Activated naive CD4-positive, alpha-beta T cell treated with anti-CD3 and anti-CD28 coated beads, Interleukin-2, amount 10 ng/mL, durations not matched to agents 7 days and 5 days (primary cell): ENCODE measurements around the gene MAP3K5.

Experiments used
- CTCF ChIA-PET: fragments of 350-600 bp; sonication (Branson Sonifier 250); formaldehyde crosslinking; loops from one replicate; lab custom pipeline; 2021; ENCODE audit warnings: antibody characterized with exemption; lab: Charles Lee
- DNase-seq: peaks from one replicate; pipeline ENCODE4 v3.0.0-alpha.2; 2020
- H3K27ac Mint-ChIP-seq: one replicate; pipeline ENCODE4 v1.8.0; 2021; ENCODE audit warnings: mild to moderate bottlenecking, moderate library complexity, mixed read lengths
- H3K27me3 Mint-ChIP-seq: one replicate; pipeline ENCODE4 v1.8.0; 2021; ENCODE audit warnings: mild to moderate bottlenecking, mixed read lengths
- H3K36me3 Mint-ChIP-seq: one replicate; pipeline ENCODE4 v1.8.0; 2021; ENCODE audit warnings: mixed read lengths
- H3K4me1 Mint-ChIP-seq: one replicate; pipeline ENCODE4 v1.8.0; 2021; ENCODE audit warnings: mixed read lengths
- H3K4me3 Mint-ChIP-seq: one replicate; pipeline ENCODE4 v1.8.0; 2021; ENCODE audit warnings: mild to moderate bottlenecking, moderate library complexity, mixed read lengths
- H3K9me3 Mint-ChIP-seq: one replicate; pipeline ENCODE4 v1.8.0; 2021; ENCODE audit warnings: mixed read lengths

The MAP3K5 gene

DNA sequence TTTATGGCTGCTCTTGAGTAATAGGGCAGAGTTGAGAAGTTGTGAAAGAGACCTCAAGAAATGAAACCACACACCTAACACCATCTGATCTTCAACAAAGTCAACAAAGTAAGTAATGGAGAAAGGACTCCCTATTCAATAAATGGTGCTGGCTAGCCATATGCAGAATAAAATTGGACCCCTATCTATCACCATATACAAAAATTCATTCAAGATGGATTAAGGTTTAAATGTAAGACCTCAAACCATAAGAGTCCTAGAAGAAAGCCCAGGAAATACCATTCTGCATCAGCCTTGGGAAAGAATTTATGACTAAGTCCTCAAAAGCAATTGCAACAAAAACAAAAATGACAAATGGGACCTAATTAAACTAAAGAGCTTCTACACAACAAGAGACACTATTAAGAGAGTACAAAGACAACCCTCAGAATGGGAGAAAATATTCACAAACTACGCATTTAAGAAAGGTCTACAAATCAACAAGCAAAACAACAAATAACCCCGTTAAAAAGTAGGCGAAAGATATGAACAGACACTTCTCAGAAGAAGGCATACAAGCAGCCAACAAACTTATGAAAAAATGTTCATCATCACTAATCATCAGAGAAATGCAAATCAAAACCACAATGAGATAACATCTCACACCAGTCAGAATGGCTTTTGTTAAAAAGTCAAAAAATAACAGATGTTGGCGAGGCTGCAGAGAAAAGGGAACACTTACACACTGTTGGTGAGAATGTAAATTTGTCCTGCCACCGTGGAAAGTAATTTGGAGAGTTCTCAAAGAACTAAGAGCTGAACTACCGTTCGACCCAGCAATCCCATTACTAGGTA lies 4.0 kb downstream of the MAP3K5 start:
- Mint-ChIP-seq H3K9me3 (peaks cover 3% of the 10 kb centered on the region), H3K36me3 (peaks cover 45% of the 10 kb centered on the region), H3K27ac (peak overlapping the region; percentile 92), H3K4me3 (peak overlapping the region; percentile 61), H3K4me1 (peaks cover 72% of the 10 kb centered on the region), H3K27me3 (peaks cover 3% of the 10 kb centered on the region)
- CTCF ChIA-PET: interaction anchor here (4.8 to 9.6 kb wide), 2 partner anchors 26 to 144 kb away, joined by 60 to 426 read pairs; no protein-coding TSS in a partner anchor
- DNase-seq: no peak

DNA sequence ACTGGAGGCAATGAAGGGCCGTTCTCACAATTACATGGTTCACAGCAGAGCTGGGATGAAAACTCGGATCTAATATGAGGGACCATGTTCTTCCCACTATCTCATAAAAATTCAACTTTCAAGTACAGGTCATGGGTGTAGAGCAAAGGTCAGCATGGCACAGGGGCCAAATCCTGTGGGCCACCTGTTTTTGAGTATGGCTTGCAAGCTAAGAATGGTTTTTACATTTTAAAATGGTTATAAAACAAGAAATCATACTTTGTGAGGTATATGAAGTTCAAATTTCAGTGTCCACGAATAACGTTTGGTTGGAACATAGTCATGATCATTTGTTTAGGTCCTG lies 4.6 kb downstream of the MAP3K5 start:
- CTCF ChIA-PET: interaction anchor here (1.9 to 9.6 kb wide), 2 partner anchors 23 to 143 kb away, joined by 6 to 426 read pairs; no protein-coding TSS in a partner anchor
- Mint-ChIP-seq H3K9me3 (peaks cover 3% of the 10 kb centered on the region), H3K36me3 (peaks cover 49% of the 10 kb centered on the region), H3K27ac (peak overlapping the region; percentile 92), H3K4me1 (peaks cover 75% of the 10 kb centered on the region), H3K27me3 (peaks cover 1% of the 10 kb centered on the region), H3K4me3 (peak overlapping the region; percentile 61)
- no peak for DNase-seq

DNA sequence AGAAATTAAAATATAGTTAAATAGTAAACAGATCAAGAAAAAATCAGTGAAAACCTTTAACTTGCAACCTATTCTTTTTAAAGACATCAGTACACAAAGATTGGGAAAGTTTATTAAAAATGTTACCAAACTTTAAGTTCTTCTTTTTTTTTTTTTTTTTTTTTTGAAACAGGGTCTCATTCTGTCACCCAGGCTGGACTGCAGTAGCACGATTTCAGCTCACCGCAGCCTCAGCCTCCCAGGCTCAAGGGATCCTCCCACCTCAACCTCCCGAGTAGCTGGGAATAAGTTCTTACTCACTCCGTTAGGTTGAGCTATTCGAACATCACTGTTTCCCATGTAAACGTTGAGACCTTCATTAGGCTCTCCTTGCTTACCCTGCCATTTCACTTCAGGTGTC lies 5.6 kb downstream of the MAP3K5 start:
- no peak overlapping the region for H3K4me3 Mint-ChIP-seq

DNA sequence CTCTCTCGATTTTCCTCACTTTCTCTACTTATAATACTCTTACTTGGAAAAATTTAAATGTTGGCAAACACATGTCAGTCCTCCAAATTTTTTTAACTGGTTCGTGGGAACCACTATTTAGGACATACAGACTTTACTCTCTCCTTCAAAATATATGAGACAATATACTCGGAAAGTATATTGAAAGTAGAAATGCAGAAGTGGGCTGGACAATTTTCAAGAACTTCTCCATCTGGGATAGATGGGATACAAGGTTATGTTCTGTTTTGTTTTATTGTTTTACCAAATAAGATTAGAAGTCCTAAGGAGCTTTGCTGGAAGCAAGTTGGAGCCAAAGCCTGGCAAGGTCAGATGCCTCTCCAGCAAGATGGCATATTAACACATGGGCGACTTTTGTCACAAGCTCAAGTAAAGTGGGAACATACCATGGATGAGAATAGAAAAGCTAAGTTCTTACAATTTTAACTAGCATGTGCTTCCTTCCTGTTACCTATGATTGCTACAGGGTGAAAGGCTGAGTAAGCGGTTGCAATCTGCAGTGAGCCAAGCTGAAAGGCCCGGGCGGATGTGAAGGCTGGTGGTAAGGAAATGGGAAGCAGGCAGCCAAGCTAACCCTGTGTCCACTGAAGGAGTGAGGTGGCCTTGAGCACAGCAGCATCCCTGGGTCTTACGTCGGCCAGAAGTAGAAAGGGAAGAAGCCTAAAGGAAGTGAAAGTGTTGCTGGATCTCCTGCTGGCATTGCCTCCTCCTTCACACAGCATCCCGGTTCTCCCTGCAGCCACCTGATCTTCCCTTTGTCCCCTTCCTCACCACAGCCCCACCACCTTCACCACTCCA lies 7.1 kb downstream of the MAP3K5 start:
- H3K36me3 Mint-ChIP-seq: peaks cover 60% of the 10 kb centered on the region
- H3K4me1 Mint-ChIP-seq: peaks cover 83% of the 10 kb centered on the region
- H3K27ac Mint-ChIP-seq: peak overlapping the region; percentile 71
- H3K27me3 Mint-ChIP-seq: no peaks in the 10 kb centered on the region
- CTCF ChIA-PET: interaction anchor here (9.6 kb wide), 1 partner anchor 140 kb away, joined by 426 read pairs; no protein-coding TSS in a partner anchor
- peak overlapping the region; percentile 48 for H3K4me3 Mint-ChIP-seq
- peak; percentile 64 for DNase-seq
- H3K9me3 Mint-ChIP-seq: peaks cover 3% of the 10 kb centered on the region

More for the DNA sequence above, 5.6 kb downstream of the MAP3K5 start:
- H3K27ac Mint-ChIP-seq: peak overlapping the region; percentile 58
- DNase-seq: no peak
- H3K36me3 Mint-ChIP-seq: peaks cover 53% of the 10 kb centered on the region
- peaks cover 3% of the 10 kb centered on the region for H3K9me3 Mint-ChIP-seq
- CTCF ChIA-PET: interaction anchor here (1.9 to 9.6 kb wide), 2 partner anchors 22 to 142 kb away, joined by 6 to 426 read pairs; no protein-coding TSS in a partner anchor
- peaks cover 83% of the 10 kb centered on the region for H3K4me1 Mint-ChIP-seq
- H3K27me3 Mint-ChIP-seq: no peaks in the 10 kb centered on the region

DNA sequence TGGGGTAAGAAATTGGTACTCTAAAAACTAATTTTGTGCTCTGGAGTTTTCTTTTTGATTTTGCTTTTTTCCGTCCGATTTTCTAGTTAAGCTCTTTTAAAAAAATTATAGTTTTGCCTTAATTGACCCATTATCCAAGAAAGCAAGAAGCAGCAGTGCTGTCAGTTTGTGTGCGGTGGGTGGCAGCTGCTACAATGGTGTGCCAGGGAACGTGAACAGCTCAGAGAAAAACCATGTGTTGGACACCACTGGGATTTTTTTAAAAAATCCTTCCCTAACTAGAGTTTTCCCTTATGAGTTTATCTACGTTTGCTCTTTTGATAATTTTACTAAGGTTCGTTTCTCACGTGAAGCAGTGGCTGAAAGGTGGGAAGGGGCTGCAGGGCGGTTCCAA lies 8.0 kb downstream of the MAP3K5 start:
- no peak for DNase-seq
- Mint-ChIP-seq H3K36me3 (peaks cover 59% of the 10 kb centered on the region), H3K27ac (no peak overlapping the region), H3K27me3 (no peaks in the 10 kb centered on the region), H3K4me1 (peaks cover 83% of the 10 kb centered on the region), H3K9me3 (peaks cover 3% of the 10 kb centered on the region), H3K4me3 (peak overlapping the region; percentile 52)
- CTCF ChIA-PET: interaction anchor here (1.0 to 9.6 kb wide), 3 partner anchors 8 to 140 kb away, joined by 3 to 426 read pairs (median 10); partner anchors contain the start of gene MAP3K5

DNA sequence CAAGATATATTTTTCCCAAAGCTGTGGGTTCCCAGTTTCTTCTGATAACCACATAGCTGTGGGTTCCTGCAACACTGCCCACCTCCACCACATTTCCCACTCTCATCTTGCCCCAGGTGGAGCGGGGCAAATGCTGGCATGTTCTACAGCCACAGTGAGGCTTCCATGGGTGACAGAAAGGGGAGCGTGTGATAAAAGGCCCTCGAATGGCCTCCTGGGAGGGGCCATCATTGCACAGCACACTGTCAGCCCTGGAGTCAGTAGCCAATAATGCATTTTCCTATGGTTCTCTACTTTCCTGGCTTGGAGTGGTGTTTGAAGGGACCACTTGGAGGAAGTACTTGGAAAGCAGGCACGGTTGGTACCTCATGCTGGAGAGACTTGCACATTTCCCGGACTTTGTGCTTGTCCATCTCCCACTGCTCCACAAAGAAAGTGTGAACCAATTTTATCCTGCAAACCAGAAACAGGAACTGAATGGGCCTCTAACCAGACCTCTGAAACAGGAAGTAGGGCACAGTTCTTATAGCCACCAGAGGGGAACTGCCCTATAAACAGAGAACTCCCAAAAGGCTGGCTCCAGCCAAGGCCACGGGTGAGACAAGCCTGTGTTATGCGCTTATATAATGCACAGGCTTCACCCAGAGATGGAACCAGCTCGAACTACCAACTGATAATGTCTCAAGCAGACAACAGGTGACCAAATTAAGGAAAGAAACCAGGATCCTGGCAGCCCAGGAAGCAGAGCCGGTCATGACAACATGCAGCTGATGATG lies 8.6 kb downstream of the MAP3K5 start:
- CTCF ChIA-PET: interaction anchor here (1.0 to 9.6 kb wide), 3 partner anchors 9 to 139 kb away, joined by 3 to 426 read pairs (median 10); partner anchors contain the start of gene MAP3K5
- peaks cover 79% of the 10 kb centered on the region for H3K4me1 Mint-ChIP-seq

DNA sequence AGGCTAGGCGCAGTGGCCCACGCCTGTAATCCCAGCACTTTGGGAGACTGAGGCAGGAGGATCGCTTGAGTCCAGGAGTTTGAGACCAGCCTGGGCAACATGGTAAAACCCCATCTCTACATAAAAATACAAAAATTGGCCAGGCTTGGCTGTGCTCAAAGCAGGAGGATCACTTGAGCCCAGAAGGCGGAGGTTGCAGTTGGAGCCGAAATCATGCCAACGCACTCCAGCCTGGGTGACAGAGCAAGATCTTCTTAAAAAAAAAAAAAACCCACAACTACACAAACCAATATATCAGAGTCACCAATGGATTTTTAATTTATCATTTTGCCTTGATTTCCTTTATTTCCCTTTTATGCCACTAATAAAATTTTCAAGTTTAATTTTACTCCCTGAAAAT lies 9.3 kb downstream of the MAP3K5 start:
- DNase-seq: no peak
- Mint-ChIP-seq H3K36me3 (peaks cover 51% of the 10 kb centered on the region), H3K4me3 (no peak overlapping the region), H3K27me3 (no peaks in the 10 kb centered on the region), H3K9me3 (no peaks in the 10 kb centered on the region), H3K27ac (no peak overlapping the region), H3K4me1 (peaks cover 72% of the 10 kb centered on the region)
- CTCF ChIA-PET: no interaction called here

More for the DNA sequence above, 8.6 kb downstream of the MAP3K5 start:
- Mint-ChIP-seq H3K4me3 (peak overlapping the region; percentile 52), H3K27ac (peak overlapping the region; percentile 62), H3K36me3 (peaks cover 56% of the 10 kb centered on the region), H3K9me3 (peaks cover 3% of the 10 kb centered on the region), H3K27me3 (no peaks in the 10 kb centered on the region)
- no peak for DNase-seq

DNA sequence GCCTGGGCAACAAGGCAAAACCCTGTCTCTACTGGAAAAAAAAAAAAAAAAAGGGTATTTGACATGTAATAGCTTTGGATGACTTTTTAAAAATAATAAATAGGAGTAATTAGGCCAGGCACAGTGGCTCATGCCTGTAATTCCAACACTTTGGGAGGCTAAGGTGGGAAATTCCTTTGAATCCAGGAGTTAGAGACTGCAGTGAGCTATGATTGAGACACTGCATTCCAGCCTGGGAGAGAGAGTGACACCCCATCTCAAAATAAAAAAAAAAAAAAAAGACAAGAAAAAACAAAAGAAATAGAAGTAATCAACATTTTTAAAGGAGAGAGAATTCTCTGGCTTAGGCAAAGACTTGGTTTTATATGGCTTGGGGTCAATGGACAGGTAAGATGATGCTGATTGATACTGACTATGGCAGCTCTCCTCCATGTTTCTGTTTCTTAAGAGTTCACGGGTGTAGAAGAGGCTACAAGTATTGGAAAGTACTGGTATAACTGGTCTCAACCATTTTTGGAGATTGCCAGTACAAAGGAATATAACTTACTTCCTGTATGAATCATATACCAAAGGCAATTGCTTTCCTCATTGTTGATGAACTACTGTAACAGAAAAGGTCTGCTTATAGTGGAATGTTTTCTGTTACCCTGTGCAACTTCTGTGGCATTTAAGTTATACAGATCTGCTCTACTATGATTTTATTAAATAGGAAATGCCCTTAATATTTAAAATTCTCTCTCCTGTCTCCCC lies 10.1 kb downstream of the MAP3K5 start:
- CTCF ChIA-PET: interaction anchor here (0.9 to 1.6 kb wide), 4 partner anchors 10 to 138 kb away, joined by 3 to 5 read pairs (median 3); partner anchors contain the start of gene MAP3K5
- peaks cover 64% of the 10 kb centered on the region for H3K4me1 Mint-ChIP-seq
- peak overlapping the region; percentile 6 for H3K27ac Mint-ChIP-seq
- H3K27me3 Mint-ChIP-seq: no peaks in the 10 kb centered on the region
- H3K36me3 Mint-ChIP-seq: peaks cover 46% of the 10 kb centered on the region
- no peak for DNase-seq
- no peaks in the 10 kb centered on the region for H3K9me3 Mint-ChIP-seq
- no peak overlapping the region for H3K4me3 Mint-ChIP-seq

DNA sequence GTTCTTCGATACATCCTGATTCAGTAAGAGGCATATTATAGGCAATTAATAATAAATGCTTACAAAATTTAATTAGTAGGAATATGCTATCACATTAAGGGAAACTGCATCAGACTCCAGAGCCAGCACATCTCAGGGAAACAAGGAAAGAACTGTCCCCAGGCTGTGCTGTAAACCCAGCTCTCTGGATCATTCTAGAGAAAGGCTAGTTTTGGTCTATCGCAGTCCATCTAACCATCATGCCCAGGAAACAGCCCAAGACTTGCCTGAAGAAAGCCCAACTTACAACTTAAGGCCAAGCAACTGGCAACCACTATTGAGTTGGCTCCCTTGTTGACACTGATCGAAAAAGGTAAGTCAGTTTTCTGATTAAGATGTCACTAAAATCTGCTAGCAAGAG lies 11.3 kb downstream of the MAP3K5 start:
- Mint-ChIP-seq H3K4me3 (no peak overlapping the region), H3K36me3 (peaks cover 44% of the 10 kb centered on the region)
- CTCF ChIA-PET: interaction anchor here (0.9 to 1.6 kb wide), 4 partner anchors 11 to 134 kb away, joined by 3 to 5 read pairs (median 4); partner anchors contain the start of gene MAP3K5

DNA sequence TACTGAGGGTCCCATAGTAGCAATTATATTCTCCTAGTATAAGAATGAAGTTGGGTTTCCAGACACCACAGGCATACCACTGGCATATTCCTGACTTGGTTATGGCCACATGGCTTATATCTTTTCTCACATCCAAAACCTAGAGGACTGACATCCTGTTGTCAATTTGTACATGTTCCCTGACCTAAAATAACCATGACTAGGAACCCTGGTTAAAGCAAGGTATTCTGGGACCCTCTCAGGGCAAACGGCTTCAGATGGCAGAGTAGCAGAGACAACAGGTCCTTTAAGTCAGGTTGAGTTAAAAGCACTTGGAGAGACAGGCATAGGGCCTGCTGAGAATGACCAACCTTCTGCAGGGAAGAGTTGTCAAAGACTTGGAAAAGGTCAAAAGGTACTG lies 12.6 kb downstream of the MAP3K5 start:
- Mint-ChIP-seq H3K27ac (no peak overlapping the region), H3K9me3 (no peaks in the 10 kb centered on the region), H3K27me3 (no peaks in the 10 kb centered on the region), H3K4me1 (peaks cover 50% of the 10 kb centered on the region), H3K4me3 (no peak overlapping the region), H3K36me3 (peaks cover 39% of the 10 kb centered on the region)
- CTCF ChIA-PET: interaction anchor here (1.8 kb wide), 1 partner anchor 135 kb away, joined by 3 read pairs; no protein-coding TSS in a partner anchor
- DNase-seq: no peak

More for the DNA sequence above, 11.3 kb downstream of the MAP3K5 start:
- no peak for DNase-seq
- H3K4me1 Mint-ChIP-seq: peaks cover 54% of the 10 kb centered on the region
- H3K27ac Mint-ChIP-seq: no peak overlapping the region
- no peaks in the 10 kb centered on the region for H3K27me3 Mint-ChIP-seq
- no peaks in the 10 kb centered on the region for H3K9me3 Mint-ChIP-seq

DNA sequence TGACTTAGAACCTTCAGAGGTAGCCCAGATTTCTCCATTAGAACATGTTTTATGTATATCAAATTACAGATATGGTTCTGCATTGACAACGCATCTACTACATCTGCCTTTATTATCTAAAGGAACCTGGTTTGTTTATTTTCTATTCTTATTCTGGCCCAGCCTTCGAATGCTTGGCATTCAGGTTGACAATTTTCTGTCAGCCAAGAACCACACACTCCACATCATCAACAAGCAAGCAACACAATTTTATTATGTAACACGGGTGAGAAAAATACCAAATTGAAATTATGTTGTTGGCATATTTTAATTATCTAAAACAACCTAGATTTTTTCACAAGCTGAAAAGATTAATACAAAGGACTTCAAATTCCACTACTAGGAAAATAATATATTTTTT lies 14.6 kb downstream of the MAP3K5 start:
- H3K9me3 Mint-ChIP-seq: no peaks in the 10 kb centered on the region
- no peaks in the 10 kb centered on the region for H3K27me3 Mint-ChIP-seq
- no peak overlapping the region for H3K27ac Mint-ChIP-seq
- DNase-seq: no peak
- H3K4me1 Mint-ChIP-seq: peaks cover 43% of the 10 kb centered on the region
- H3K4me3 Mint-ChIP-seq: no peak overlapping the region
- CTCF ChIA-PET: no interaction called here
- peaks cover 32% of the 10 kb centered on the region for H3K36me3 Mint-ChIP-seq

DNA sequence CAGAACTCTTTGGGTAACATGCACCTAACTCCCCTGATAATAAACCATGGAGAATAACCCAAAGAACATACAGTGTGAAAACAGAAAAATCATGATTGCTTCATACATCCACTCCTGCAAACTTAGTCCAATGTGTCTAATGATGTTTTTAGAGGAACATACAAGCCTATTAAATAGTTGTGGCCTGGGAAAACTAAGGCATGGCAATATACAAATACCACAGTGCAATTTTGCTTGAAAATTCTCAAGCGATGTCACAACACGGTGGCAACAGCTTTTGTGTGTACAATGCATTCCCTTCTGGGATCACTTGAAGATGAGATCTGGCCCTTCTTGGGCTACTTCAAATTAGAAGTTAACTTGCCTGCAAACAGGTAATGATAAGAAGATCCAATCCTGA lies 16.7 kb downstream of the MAP3K5 start:
- H3K4me1 Mint-ChIP-seq: peaks cover 38% of the 10 kb centered on the region
- H3K4me3 Mint-ChIP-seq: no peak overlapping the region
- no peaks in the 10 kb centered on the region for H3K27me3 Mint-ChIP-seq
- H3K27ac Mint-ChIP-seq: no peak overlapping the region
- DNase-seq: no peak
- CTCF ChIA-PET: interaction anchor here (2.7 kb wide), 1 partner anchor 132 kb away, joined by 5 read pairs; no protein-coding TSS in a partner anchor
- H3K9me3 Mint-ChIP-seq: no peaks in the 10 kb centered on the region
- H3K36me3 Mint-ChIP-seq: peaks cover 23% of the 10 kb centered on the region
